GM18519 (cell line): Measurements from ENCODE around the gene GALNT9.

Experiments
- ATAC-seq: cut with Tn5 transposase; IDR thresholded peaks from one replicate; pipeline ENCODE4 v1.9.1; 2021; ENCODE audit warnings: mild to moderate bottlenecking, moderate library complexity; ENCODE audit not compliant: unreplicated experiment, low FRiP score

Gene GALNT9

DNA sequence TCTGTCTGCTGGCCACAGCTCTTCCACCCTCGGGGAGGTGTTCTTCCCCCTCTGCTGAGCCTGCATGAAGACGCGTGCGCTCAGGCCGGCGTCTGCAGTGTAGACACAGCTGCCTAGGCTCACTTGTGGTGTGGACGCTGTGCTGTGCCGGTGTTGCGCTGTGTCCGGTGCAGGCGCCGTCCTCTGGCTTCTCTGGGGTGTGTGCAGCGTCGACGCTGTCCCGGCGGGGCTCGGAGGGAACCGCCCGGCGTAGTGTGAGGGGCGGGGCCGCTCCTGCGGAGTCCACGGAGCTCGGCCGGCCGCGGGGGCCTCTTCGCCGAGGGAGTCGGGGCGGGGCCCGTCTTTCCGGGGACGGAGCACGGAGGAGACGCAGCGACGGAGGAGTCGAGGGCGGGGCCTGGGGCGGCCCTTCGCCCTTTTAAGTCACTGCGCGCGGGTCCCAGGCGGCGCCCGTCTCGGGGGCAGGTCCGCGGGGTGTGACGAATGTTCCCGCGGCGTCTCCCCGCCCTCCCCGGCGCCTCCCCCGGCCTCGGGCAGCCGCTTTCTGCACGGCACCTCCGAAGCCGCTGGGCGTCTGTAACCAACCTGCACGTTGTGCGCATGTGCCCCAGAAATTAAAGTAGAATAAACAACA is 139.9 kb downstream of the GALNT9 start:
- ATAC-seq = peak; percentile 75

DNA sequence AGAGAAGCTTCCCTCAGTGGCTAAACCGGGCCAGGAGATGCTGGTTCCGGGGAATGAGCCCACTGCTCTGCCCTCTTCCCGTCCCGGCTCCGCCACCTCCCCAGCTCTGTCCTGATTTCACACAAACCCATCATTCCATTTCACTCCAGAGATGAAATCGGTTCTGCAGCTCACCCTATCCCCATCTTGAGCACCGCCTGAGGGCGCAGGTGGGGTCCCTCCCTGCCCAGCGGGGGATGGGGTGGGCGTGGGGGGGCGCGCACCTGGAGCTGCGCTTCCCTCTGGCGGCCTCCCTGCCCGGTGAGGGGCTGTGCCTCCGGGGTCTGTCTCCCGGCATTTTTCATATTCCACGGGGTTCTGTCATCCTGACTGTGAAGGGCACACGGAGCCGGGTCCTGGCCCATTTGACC is 140.5 kb downstream of the GALNT9 start:
- no peak for ATAC-seq

DNA sequence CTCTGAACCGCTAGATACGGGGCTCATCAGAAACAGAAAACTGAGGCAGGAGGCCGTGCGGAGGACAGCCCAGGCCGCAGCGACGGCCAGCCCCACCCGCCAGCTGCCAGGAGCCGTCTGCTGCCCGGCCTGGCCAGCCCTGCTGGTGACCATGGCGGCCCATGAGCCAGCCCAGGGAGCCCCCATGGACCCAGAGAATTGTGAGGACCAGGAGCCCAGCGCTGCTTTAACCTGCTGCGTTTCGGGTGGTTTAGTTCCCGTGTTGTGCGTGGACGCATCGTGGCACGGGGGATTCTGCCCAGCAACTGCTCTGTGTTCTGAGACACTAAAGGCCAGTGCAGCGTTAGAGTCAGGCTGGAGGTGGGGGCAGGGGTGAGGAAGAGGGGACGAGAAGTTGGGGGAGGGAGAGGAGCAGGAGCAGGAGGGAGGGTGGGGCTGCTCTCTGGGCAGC is 140.9 kb downstream of the GALNT9 start:
- ATAC-seq = no peak

- no peak for ATAC-seq
Measured at GRCh38 chr12:132187646-132188450, 141.5 kb downstream of the GALNT9 start.

DNA sequence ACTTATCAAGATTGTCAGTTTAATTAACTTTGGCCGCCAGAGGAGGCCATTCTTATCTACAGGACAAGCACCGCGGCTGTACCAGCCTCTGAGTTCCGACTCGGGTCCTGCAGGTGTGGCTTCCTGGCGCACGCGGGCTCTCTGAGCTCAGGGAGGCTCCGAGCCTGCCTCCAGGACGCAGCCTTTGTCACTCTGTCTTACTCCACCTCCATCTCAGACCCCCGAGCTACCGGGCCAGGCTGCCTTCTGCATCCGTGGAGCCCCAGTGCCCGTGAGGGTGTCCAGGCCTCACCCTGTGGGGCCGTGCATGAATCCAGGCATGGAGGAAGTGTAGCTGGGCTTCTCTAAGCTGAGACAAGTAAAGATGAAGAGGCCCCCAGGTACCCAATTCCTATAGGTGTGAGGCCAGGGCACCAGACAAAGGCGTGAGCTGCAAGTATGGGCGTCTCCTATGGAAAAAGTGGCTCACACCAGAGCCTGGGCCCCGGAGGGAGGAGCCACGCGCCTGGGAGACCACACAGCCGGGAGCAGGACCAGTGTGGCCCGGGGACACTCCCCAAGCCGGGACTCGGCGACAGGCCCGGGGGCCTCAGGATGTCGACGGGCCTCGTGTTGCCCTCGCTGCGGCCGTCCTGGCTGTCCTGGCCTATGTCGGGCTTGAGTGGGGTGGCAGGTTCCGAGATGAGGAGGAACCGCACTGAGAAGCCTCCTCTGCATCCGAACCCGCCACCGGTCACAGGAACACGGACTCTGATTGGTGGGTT is 142.3 kb downstream of the GALNT9 start:
- ATAC-seq = no peak

- no peak for ATAC-seq
Measured at GRCh38 chr12:132186208-132186856, 143.1 kb downstream of the GALNT9 start.

DNA sequence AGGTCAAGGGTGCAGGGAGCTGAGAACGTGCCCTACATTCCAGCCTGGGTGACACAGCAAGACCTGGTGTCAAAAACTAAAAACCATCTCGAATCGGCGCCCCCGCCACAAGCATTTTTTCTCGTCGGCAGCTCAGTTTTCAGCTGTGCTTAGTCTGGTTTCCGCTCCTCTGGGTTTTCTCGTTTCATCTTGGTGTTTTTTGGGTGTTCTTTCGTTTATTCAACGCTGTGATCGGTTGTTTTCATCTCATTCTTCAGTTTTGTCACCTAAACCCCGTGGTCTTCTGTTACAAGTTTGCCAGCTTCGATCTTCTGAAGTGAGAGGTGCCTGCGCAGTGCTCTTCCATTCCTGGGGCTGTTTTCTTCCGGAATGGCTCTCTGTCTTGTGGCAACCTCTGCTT is 143.7 kb downstream of the GALNT9 start:
- no peak for ATAC-seq

GRCh38 chr12:132182711-132183365 is 146.6 kb downstream of the GALNT9 start:
- no peak for ATAC-seq

GRCh38 chr12:132182206-132182710 is 147.1 kb downstream of the GALNT9 start:
- no peak for ATAC-seq

GRCh38 chr12:132181570-132182200 is 147.7 kb downstream of the GALNT9 start:
- ATAC-seq = no peak

GRCh38 chr12:132180648-132181546 is 148.5 kb downstream of the GALNT9 start:
- no peak for ATAC-seq

GRCh38 chr12:132179431-132180362 is 149.7 kb downstream of the GALNT9 start:
- ATAC-seq = no peak

DNA sequence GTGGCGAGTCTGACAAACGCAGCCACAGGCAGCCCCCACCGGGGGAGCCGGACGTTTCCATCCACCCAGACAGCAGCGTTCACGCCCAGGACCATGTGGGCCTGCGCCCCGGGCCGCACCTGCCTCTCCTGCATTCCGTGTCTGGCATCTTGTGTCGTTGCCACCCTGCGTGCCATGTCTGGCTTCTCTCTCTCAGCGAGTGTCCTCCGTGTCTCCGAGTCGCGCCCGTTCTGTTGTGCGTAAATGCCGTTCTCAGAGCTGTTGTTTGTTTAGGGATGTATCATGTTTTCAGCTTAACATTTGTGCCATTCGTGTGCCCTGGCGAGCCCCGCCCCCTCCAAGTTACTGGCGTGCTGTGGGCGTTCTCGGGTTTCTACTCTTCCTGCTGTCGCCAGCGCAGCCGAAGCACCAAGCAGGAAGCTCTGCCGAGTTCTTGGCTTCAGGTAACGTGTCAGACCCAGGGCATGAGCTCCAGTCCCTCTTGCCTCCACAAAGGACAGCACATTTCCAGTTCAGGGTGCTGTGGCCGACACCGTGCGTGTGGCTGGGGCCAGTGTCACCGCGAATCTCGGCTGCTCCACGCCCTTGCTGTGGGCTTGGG is 150.5 kb downstream of the GALNT9 start:
- ATAC-seq = no peak

GRCh38 chr12:132178316-132178715 is 151.1 kb downstream of the GALNT9 start:
- no peak for ATAC-seq

DNA sequence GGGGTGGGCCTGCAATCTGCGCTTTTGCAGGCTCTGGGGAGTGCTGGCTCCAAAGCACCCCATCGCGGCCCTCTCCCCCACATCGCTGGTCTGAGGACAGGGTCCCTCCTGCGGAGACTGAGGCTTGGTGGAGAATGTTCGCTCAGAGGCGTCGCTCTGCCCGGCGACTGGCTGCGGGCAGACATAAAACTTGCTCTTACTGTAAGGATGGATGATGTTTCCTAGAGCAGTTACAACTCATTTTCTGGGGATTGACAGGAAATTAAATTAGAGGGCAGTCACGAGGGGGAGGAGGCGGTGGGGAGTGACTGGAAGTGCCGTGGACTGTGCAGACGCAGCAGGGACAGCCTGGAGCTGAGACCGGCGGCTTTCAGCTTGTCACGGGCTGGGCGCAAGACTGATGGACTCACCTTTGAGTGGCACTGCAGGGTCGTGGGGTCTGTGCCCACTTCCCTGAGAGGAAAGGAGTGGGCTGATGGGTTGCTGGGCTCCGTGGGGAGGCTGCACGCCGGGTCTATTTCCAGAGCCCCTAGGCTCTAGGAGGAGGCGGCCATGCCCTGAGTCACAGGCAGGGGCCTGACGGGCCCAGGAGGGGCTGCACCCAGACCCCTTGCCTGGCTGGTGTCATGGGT is 152.4 kb downstream of the GALNT9 start:
- no peak for ATAC-seq

- no peak for ATAC-seq
Measured at GRCh38 chr12:132176385-132176919, 152.9 kb downstream of the GALNT9 start.
